ENCODE results near the gene PTGIS. TPM values are rescaled to one million over a fixed set of nuclear protein-coding genes. Genes with fewer than 3 reads are reported as not detected.

PTGIS gene
- total and polyA plus RNA-seq, 2 of the 4 experiments (the other 2 are of a cell fraction) = 1.6 to 2.6 TPM

DNA sequence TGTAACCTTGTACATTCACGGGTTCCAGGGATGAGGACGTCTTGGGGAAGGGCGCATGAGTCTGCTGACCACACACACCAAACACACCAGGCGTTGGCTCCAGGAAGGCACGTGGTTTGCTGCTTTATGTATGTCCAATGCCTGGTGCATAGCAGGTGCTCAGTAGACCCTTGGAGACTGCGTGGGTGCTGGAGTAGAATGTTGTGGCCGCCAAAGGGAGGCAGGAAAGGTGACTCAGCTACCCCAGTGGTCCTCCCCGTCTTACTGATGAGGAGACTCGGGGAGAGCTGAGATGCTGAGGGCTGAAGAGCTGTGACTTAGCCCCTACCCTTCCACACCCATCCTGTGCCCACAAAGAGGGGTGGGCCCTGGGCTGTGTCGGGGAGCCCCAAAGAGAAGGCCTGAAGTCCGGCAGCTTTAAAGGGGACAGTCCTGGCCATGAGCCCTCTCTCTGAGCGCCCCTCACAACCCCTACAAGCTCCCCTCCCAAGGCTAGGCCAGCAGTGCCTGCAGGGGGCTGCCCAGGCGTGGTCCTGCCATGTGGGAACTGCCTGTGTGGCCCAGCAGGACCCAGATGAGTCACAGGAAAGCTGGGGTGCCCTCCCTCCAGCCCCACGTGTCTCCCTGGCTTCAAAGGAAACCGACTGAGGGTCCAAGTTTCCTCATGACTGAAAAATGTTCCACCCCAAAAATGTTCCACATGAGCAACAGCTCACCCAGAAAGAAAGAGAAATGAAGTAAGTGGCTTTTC, 28.0 kb upstream of the PTGIS start:
- Histone ChIP-seq H2BK15ac (ENCODE audit: low read depth, low read length) (peak overlapping the region; percentile 12; the same call in 1 of the 3 replicates), H3K9me3 (ENCODE audit: control insufficient read depth, insufficient read depth, low read length) (no peaks in the 10 kb centered on the region), H3K79me1 (ENCODE audit: low read depth in 1 of 2, low read length in 2 of 2) (no peaks in the 10 kb centered on the region), H2AK5ac (ENCODE audit: low read depth, low read length) (peak overlapping the region; percentile 1), H2BK120ac (ENCODE audit: low read depth, low read length) (peak overlapping the region; percentile 64), H3K4me2 (ENCODE audit: low read depth, low read length) (no peak overlapping the region), H3K14ac (replicated peaks; ENCODE audit: low read depth, low read length) (no peak overlapping the region), H4K20me1 (ENCODE audit: insufficient read depth, low read length) (no peaks in the 10 kb centered on the region), H3K18ac (ENCODE audit: low read depth, low read length) (peak overlapping the region; percentile 27; the same call in 1 of the 2 replicates), H3K56ac (ENCODE audit: extremely low read depth, insufficient read depth, low read length) (no peak overlapping the region; the same call in 1 of the 2 replicates), H4K5ac (ENCODE audit: low read depth, low read length) (peak overlapping the region; percentile 1; the same call in 1 of the 2 replicates), H2AFZ (replicated peaks; ENCODE audit: low read length, poor library complexity) (peak overlapping the region; percentile 72), H3K27me3 (ENCODE audit: control insufficient read depth, insufficient read depth, low read length) (no peaks in the 10 kb centered on the region), H3K23ac (ENCODE audit: low read depth, low read length) (no peak overlapping the region), H3K27ac (ENCODE audit: insufficient read depth, low read length) (peak overlapping the region; percentile 22; the same call in 1 of the 2 replicates), H4K8ac (ENCODE audit: low read depth in 2 of 2, low read length in 2 of 2) (peak overlapping the region in 1 of 2 experiments; percentile 7; a peak in 1 of 4 replicates), H2BK20ac (ENCODE audit: low read depth, low read length) (no peak overlapping the region), H3K4me3 (ENCODE audit: insufficient read depth, low read depth, low read length) (no peak overlapping the region), H3K9ac (ENCODE audit: low read depth, low read length) (0 out of 2 replicates have a peak overlapping the region, but pooled peaks have one; percentile 32), H3K4ac (ENCODE audit: low read depth, low read length) (peak overlapping the region; percentile 18; the same call in 1 of the 2 replicates), H3K9me1 (ENCODE audit: insufficient read depth, low read length) (0 out of 2 replicates have a peak, but pooled peaks cover 3% of the 10 kb centered on the region), H2BK5ac (ENCODE audit: low read depth, low read length, poor library complexity, severe bottlenecking) (peak overlapping the region; percentile 1), H2AK9ac (replicated peaks; ENCODE audit: low read depth, low read length, poor library complexity) (peak overlapping the region; percentile 68), H4K91ac (ENCODE audit: insufficient read depth, low read depth, low read length) (peak overlapping the region; percentile 66; the same call in 1 of the 2 replicates), H3K36me3 (ENCODE audit: control insufficient read depth, insufficient read depth, low read length) (no peaks in the 10 kb centered on the region), H3K4me1 (ENCODE audit: control insufficient read depth, insufficient read depth, low read length) (peaks cover 22% of the 10 kb centered on the region)
- dilution Hi-C loops (cut with HindIII; ENCODE audit: low sequenced_read_pairs, unreplicated experiment) = no loop called here
- ATAC-seq (ENCODE audit: low read depth) = peak; percentile 12; the same call in 1 of the 2 replicates
- DNase-seq = peak; percentile 67
- in situ Hi-C loops (cut with MboI; ENCODE audit: low sequenced_read_pairs) = no loop called here
- intact Hi-C loops (cut with micrococcal nuclease) = no loop called here
- TF ChIP-seq MXI1 (IDR thresholded peaks at IDR 0.05; ENCODE audit: borderline replicate concordance, low read depth, low read length) (no peak), BHLHE40 (IDR thresholded peaks at IDR 0.05; ENCODE audit: low read depth, low read length) (0 out of 2 replicates have a peak, but pooled peaks have one; percentile 1), RAD21 (IDR thresholded peaks at IDR 0.05; ENCODE audit: low read length) (no peak), SMC3 (IDR thresholded peaks at IDR 0.05; ENCODE audit: low read depth, low read length) (no peak), RFX5 (IDR thresholded peaks at IDR 0.05; ENCODE audit: low read depth, low read length) (no peak), POLR2A (IDR thresholded peaks at IDR 0.05; ENCODE audit: low read depth, low read length) (no peak), MAFK (IDR thresholded peaks at IDR 0.05; ENCODE audit: low read depth, low read length) (no peak), RCOR1 (IDR thresholded peaks at IDR 0.05; ENCODE audit: insufficient replicate concordance, low read length) (no peak), CEBPB (IDR thresholded peaks at IDR 0.05; ENCODE audit: low read depth, low read length) (no peak), CHD1 (IDR thresholded peaks at IDR 0.05; ENCODE audit: low read depth, low read length) (no peak)
- TF ChIP-seq, protein P1, sequence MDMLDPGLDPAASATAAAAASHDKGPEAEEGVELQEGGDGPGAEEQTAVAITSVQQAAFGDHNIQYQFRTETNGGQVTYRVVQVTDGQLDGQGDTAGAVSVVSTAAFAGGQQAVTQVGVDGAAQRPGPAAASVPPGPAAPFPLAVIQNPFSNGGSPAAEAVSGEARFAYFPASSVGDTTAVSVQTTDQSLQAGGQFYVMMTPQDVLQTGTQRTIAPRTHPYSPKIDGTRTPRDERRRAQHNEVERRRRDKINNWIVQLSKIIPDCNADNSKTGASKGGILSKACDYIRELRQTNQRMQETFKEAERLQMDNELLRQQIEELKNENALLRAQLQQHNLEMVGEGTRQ (IDR thresholded peaks at IDR 0.05; ENCODE audit: low read depth, low read length) = peak; percentile 62; the same call in 1 of the 2 replicates
- TF ChIP-seq, protein P2, sequence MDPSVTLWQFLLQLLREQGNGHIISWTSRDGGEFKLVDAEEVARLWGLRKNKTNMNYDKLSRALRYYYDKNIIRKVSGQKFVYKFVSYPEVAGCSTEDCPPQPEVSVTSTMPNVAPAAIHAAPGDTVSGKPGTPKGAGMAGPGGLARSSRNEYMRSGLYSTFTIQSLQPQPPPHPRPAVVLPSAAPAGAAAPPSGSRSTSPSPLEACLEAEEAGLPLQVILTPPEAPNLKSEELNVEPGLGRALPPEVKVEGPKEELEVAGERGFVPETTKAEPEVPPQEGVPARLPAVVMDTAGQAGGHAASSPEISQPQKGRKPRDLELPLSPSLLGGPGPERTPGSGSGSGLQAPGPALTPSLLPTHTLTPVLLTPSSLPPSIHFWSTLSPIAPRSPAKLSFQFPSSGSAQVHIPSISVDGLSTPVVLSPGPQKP (IDR thresholded peaks at IDR 0.05; ENCODE audit: borderline replicate concordance, low read depth, low read length) = no peak
- no TSS peak for BruUV-seq (replicated peaks)
- WGBS, 2 experiments (ENCODE audit: extremely low coverage in 2 of 2, insufficient read length in 1 of 2) = no CpG with 5 or more reads among the region's 15 CpGs
- POLR2A ChIA-PET (ENCODE audit: unreplicated experiment) = no interaction called here
- CTCF ChIA-PET = interaction anchor here (0.7 to 1.0 kb wide), 2 partner anchors 13 to 15 kb away, joined by 3 read pairs; no protein-coding TSS in a partner anchor
